ENCODE results near the gene SH3BGRL2.
"Not testable (repeated sequence)": the region's sequence is repeated elsewhere in the genome, so short reads cannot be mapped to it uniquely, and the experiment has no call there.

SH3BGRL2 gene

DNA sequence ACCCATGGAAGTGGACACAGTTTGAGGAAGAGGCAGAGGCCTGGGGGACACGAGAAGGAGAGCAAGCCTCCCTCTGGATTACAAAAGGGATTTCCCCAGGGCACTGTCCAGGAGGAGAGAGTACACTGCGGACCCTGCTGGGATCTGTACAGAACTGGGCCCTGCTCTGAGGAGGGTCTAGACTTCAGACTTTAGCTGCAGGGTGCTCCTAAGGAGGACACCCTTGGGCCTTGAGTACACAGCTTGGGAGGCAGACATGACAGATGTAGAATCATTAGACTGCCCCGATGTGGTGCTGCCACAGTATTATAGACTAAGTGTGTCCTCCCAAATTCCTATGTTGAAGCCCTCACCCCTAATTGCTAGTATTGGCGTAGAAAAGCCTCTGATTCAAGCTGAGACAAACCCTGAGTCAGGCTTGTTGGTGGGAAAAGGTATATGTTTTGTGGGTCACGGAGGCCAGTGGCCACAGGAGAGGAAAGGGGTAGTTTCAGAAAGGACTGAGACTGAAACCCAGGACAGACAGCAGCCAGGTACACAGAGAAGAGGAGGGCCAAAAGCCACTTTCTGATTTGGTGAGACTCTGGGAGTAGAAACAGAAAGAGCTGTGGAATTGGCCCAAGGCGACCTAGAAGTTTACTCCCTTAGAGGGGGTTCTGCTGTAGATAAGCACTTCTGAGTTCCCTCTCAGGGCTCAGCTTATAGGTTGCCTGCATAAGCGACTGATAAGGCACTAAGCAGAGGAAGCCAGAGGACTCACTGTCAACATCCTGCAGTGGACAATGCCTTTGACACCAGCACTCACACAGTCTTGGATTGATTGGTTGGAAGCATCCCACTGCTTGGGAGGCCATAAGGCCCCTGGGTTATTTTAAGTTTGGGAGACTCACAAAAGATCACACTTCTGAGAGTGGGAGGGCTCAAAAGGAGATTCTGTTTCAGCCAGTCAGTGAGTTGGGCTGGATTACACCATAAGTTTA is 16.5 kb upstream of the SH3BGRL2 start:
- Histone ChIP-seq H3K9me3 (ENCODE audit: control insufficient read depth, insufficient read depth, low read length) (no peaks in the 10 kb centered on the region), H3K4me3 (ENCODE audit: low read length) (no peak overlapping the region), H3K27me3 (ENCODE audit: control insufficient read depth, insufficient read depth, low read length) (no peaks in the 10 kb centered on the region), H3K36me3 (ENCODE audit: control insufficient read depth, insufficient read depth, low read length) (no peaks in the 10 kb centered on the region), H3K4me1 (ENCODE audit: control insufficient read depth, insufficient read depth, low read length) (no peaks in the 10 kb centered on the region), H3K27ac (ENCODE audit: low read length) (no peak overlapping the region)
- no peak for DNase-seq (ENCODE audit: low read depth, low spot score)
- WGBS (ENCODE audit: insufficient coverage, insufficient read length): no CpG with 5 or more reads among the region's 7 CpGs

DNA sequence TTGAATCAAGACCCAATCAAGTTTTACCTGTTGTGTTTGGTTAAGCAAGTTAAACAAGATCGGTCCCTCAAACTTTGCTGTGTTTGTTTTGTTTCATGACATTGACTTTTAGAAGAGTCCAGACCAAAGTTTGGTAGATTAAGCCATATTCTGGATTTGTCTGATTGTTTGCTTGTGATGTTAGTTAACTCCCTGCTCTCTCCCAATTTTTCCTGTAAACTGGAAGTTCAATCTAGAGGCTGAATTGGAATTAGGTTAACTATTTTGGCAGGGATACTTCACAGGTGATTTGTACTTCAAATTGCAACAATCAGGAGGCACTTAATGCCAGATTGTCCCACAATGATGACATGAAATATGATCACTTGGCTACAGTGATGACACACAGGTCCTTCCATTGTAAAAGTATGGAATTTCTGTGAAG is 13.6 kb upstream of the SH3BGRL2 start:
- Histone ChIP-seq H3K27ac (ENCODE audit: low read length) (no peak overlapping the region), H3K9me3 (ENCODE audit: control insufficient read depth, insufficient read depth, low read length) (no peaks in the 10 kb centered on the region), H3K4me3 (ENCODE audit: low read length) (no peak overlapping the region), H3K36me3 (ENCODE audit: control insufficient read depth, insufficient read depth, low read length) (no peaks in the 10 kb centered on the region), H3K27me3 (ENCODE audit: control insufficient read depth, insufficient read depth, low read length) (no peaks in the 10 kb centered on the region), H3K4me1 (ENCODE audit: control insufficient read depth, insufficient read depth, low read length) (no peaks in the 10 kb centered on the region)
- DNase-seq (ENCODE audit: low read depth, low spot score): no peak
- no CpG with 5 or more reads among the region's 1 CpG for WGBS (ENCODE audit: insufficient coverage, insufficient read length)

DNA sequence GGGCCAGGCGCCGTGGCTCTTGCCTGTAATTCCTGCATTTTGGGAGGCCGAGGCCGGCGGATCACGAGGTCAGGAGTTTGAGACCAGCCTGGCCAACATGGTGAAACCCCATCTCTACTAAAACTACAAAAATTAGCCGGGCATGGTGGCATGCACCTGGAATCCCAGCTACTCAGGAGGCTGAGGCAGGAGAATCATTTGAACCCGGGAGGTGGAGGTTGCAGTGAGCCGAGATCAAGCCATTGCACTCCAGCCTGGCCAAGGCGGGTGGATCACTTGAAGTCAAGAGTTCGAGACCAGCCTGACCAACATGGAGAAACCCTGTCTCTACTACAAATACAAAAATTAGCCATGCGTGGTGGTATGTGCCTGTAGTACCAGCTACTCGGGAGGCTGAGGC is 12.7 kb upstream of the SH3BGRL2 start:
- not testable (repeated sequence) for DNase-seq (ENCODE audit: low read depth, low spot score); H3K4me1 ChIP-seq (ENCODE audit: control insufficient read depth, insufficient read depth, low read length); H3K27me3 ChIP-seq (ENCODE audit: control insufficient read depth, insufficient read depth, low read length); H3K36me3 ChIP-seq (ENCODE audit: control insufficient read depth, insufficient read depth, low read length); H3K4me3 ChIP-seq (ENCODE audit: low read length); H3K9me3 ChIP-seq (ENCODE audit: control insufficient read depth, insufficient read depth, low read length); H3K27ac ChIP-seq (ENCODE audit: low read length)
- WGBS (ENCODE audit: insufficient coverage, insufficient read length): no CpG with 5 or more reads among the region's 13 CpGs

DNA sequence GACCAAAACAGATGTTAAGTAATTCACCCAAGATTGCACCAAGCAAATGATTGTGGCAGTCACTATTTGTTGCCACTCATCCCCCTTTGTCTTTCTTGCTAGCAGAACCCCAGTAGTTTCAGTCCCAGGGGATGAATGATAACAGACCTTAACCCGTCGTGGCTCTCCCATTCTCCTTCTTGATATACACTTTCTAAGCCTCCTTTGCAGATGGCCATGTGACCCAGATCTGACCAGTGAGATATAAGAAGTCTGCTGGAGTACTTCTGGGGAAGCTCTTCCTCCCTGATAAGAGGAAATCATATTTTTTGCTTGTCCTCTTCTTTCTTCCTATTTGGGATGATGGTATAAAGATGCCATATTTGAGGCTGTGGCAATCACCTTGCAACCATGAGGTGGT is 9.6 kb upstream of the SH3BGRL2 start:
- Histone ChIP-seq H3K4me3 (ENCODE audit: low read length) (no peak overlapping the region), H3K36me3 (ENCODE audit: control insufficient read depth, insufficient read depth, low read length) (no peaks in the 10 kb centered on the region), H3K27ac (ENCODE audit: low read length) (no peak overlapping the region), H3K4me1 (ENCODE audit: control insufficient read depth, insufficient read depth, low read length) (no peaks in the 10 kb centered on the region), H3K27me3 (ENCODE audit: control insufficient read depth, insufficient read depth, low read length) (no peaks in the 10 kb centered on the region), H3K9me3 (ENCODE audit: control insufficient read depth, insufficient read depth, low read length) (no peaks in the 10 kb centered on the region)
- WGBS (ENCODE audit: insufficient coverage, insufficient read length): no CpG with 5 or more reads among the region's 2 CpGs
- DNase-seq (ENCODE audit: low read depth, low spot score): no peak

DNA sequence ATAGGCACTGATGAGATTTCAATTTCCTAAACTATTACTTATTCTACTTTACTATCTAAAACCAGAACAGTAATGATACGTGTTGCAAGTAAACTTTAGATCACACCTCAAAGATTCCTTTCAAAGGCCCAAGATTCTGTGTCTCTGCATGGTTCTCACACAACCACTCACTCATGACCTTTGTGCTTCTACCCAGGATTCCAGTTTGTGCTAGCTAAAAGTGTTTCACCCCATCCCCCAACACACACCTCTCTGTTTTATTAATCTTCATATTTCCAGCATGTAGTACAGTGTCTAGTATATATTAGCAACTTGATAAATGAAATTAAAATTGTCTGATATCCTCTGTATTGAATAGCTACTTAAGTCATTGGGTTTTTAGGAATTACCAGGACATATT is 8.8 kb upstream of the SH3BGRL2 start:
- H3K27me3 ChIP-seq (ENCODE audit: control insufficient read depth, insufficient read depth, low read length): no peaks in the 10 kb centered on the region
- DNase-seq (ENCODE audit: low read depth, low spot score): no peak
- H3K4me3 ChIP-seq (ENCODE audit: low read length): no peak overlapping the region
- WGBS (ENCODE audit: insufficient coverage, insufficient read length): no CpG with 5 or more reads among the region's 1 CpG
- no peaks in the 10 kb centered on the region for H3K4me1 ChIP-seq (ENCODE audit: control insufficient read depth, insufficient read depth, low read length)
- no peaks in the 10 kb centered on the region for H3K9me3 ChIP-seq (ENCODE audit: control insufficient read depth, insufficient read depth, low read length)
- H3K27ac ChIP-seq (ENCODE audit: low read length): no peak overlapping the region
- no peaks in the 10 kb centered on the region for H3K36me3 ChIP-seq (ENCODE audit: control insufficient read depth, insufficient read depth, low read length)

DNA sequence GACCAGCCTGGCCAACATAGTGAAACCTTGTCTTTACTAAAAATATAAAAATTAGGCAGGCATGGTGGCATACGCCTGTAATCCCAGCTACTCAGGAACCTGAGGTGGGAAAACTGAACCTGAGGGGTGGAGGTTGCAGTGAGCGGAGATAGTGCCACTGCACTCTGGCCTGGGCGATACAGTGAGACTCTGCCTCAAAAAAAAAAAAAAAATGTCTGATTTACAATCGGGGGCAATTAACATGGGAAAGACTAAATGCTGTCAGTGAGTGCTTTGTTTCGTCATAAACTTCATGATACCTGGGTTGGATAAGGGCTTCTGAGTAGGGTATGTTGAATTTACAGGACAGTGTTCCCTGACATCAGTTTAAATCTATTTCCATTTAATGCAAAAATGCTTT is 8.0 kb upstream of the SH3BGRL2 start:
- Histone ChIP-seq H3K27ac (ENCODE audit: low read length) (no peak overlapping the region), H3K36me3 (ENCODE audit: control insufficient read depth, insufficient read depth, low read length) (no peaks in the 10 kb centered on the region), H3K27me3 (ENCODE audit: control insufficient read depth, insufficient read depth, low read length) (no peaks in the 10 kb centered on the region), H3K4me3 (ENCODE audit: low read length) (no peak overlapping the region), H3K9me3 (ENCODE audit: control insufficient read depth, insufficient read depth, low read length) (no peaks in the 10 kb centered on the region), H3K4me1 (ENCODE audit: control insufficient read depth, insufficient read depth, low read length) (no peaks in the 10 kb centered on the region)
- no peak for DNase-seq (ENCODE audit: low read depth, low spot score)
- WGBS (ENCODE audit: insufficient coverage, insufficient read length): no CpG with 5 or more reads among the region's 5 CpGs

DNA sequence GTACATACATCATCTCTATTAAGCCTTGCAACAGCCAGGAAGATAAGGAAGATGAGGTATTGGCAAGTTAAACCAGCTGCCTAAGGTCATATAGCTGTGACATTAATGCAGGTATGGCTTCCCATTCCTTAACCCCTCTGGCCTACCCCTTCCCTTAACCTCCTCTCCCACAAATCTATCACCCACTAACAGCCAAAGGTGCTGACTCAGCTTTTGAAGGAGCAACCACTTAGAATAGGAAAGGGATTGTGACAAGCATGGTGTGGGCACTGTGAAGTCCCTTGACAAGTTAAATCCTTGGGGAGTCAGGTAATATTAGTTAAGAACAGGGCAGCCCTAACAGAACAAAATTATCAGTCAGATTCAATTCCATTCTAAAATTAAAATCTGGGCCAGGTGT is 5.4 kb upstream of the SH3BGRL2 start:
- DNase-seq (ENCODE audit: low read depth, low spot score): no peak
- no peaks in the 10 kb centered on the region for H3K4me1 ChIP-seq (ENCODE audit: control insufficient read depth, insufficient read depth, low read length)
- H3K27ac ChIP-seq (ENCODE audit: low read length): no peak overlapping the region
- H3K27me3 ChIP-seq (ENCODE audit: control insufficient read depth, insufficient read depth, low read length): no peaks in the 10 kb centered on the region
- H3K9me3 ChIP-seq (ENCODE audit: control insufficient read depth, insufficient read depth, low read length): no peaks in the 10 kb centered on the region
- H3K36me3 ChIP-seq (ENCODE audit: control insufficient read depth, insufficient read depth, low read length): no peaks in the 10 kb centered on the region
- H3K4me3 ChIP-seq (ENCODE audit: low read length): no peak overlapping the region

DNA sequence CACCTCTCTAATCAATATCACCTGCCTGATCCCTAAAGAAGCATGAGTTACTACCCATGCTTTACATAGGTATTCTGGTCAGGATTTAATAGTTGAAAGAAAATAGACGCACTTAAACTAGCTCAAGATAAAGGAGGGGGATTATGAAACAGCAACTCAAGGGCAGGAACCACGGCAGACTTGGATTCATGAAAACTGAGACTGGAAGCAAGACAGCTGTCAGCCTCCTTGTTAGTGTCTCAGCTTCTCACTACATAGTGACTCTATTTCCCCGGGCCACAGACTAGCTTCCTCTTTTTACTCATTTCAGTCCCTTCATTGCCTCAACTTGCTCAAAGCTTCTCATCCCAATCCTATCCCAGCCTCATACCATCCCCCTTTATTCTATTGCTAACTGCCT is 4.3 kb upstream of the SH3BGRL2 start:
- Histone ChIP-seq H3K4me1 (ENCODE audit: control insufficient read depth, insufficient read depth, low read length) (no peaks in the 10 kb centered on the region), H3K27me3 (ENCODE audit: control insufficient read depth, insufficient read depth, low read length) (no peaks in the 10 kb centered on the region), H3K36me3 (ENCODE audit: control insufficient read depth, insufficient read depth, low read length) (no peaks in the 10 kb centered on the region), H3K9me3 (ENCODE audit: control insufficient read depth, insufficient read depth, low read length) (no peaks in the 10 kb centered on the region), H3K27ac (ENCODE audit: low read length) (no peak overlapping the region), H3K4me3 (ENCODE audit: low read length) (no peak overlapping the region)
- no peak for DNase-seq (ENCODE audit: low read depth, low spot score)
- whole genome bisulfite sequencing (ENCODE audit: insufficient coverage, insufficient read length): no CpG with 5 or more reads among the region's 3 CpGs

DNA sequence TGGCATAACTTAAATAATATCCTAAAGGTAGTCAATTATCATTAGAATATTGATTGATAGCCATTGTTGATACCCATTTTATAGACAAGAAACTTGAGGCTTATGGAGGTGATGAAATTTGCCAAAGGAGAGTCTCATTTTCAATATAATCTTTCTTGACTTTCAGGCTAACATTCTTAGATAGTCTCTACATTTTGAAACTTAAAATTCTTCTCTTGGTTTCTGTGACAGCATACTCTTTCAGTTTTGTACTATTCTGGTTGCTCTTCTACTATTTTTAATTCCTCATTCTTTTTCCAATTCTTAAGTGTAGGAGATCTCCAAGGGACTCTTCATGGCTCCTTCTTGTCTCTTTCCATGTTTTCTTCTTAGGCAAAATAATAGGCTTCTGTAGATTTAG is 3.7 kb upstream of the SH3BGRL2 start:
- no peak overlapping the region for H3K4me3 ChIP-seq (ENCODE audit: low read length)
- H3K36me3 ChIP-seq (ENCODE audit: control insufficient read depth, insufficient read depth, low read length): no peaks in the 10 kb centered on the region
- no peak for DNase-seq (ENCODE audit: low read depth, low spot score)
- H3K27me3 ChIP-seq (ENCODE audit: control insufficient read depth, insufficient read depth, low read length): no peaks in the 10 kb centered on the region
- no peaks in the 10 kb centered on the region for H3K9me3 ChIP-seq (ENCODE audit: control insufficient read depth, insufficient read depth, low read length)
- H3K4me1 ChIP-seq (ENCODE audit: control insufficient read depth, insufficient read depth, low read length): no peaks in the 10 kb centered on the region
- no peak overlapping the region for H3K27ac ChIP-seq (ENCODE audit: low read length)

DNA sequence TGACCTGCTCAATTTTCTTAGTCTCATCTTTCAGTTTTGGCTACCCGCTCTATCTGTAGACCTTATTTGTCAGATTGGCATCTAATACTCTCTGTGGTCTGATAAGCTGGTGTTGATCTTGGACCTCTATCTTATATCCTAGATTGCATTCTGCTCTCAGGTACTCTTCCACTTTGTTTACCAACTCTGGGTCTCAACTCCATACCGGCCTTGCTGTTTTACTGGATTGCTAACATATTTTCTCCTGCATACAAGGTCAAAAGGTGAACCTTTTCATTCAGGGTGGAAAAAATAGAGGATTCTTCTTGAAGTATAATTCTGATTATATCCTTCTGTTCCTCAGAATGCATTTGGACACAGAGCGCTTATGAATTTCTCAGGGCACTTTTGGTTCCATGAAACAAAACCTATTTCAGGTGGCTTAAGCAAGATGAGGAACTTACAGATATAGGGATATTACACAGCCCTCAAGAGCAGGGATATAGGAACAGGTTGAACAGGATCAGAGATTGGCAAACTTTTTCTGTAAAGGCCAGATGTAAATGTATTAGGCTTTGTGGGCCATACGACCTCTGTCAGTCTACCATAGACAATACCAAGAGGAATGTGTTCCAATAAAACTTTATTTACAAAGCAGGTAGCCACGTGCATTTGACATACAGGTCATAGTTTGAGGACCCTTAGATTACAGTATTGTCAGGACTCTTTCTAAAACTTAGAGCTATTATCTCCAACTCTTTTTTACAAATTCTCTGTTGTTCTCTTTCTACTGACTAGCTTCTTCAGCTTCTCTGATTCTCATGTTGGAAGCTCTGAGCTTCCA is 2.5 kb upstream of the SH3BGRL2 start:
- no peak for DNase-seq (ENCODE audit: low read depth, low spot score)
- Histone ChIP-seq H3K27me3 (ENCODE audit: control insufficient read depth, insufficient read depth, low read length) (no peaks in the 10 kb centered on the region), H3K27ac (ENCODE audit: low read length) (no peak overlapping the region), H3K9me3 (ENCODE audit: control insufficient read depth, insufficient read depth, low read length) (no peaks in the 10 kb centered on the region), H3K4me3 (ENCODE audit: low read length) (no peak overlapping the region), H3K4me1 (ENCODE audit: control insufficient read depth, insufficient read depth, low read length) (no peaks in the 10 kb centered on the region), H3K36me3 (ENCODE audit: control insufficient read depth, insufficient read depth, low read length) (no peaks in the 10 kb centered on the region)
- no CpG with 5 or more reads among the region's 5 CpGs for WGBS (ENCODE audit: insufficient coverage, insufficient read length)
